Measurements from ENCODE around the gene SLFN13.

The SLFN13 gene

GRCh38 chr17:35486920-35487732 is 38.6 kb upstream of the SLFN13 start:
- DNase-seq (ENCODE audit: low read depth): peak; percentile 80
- TF ChIP-seq CTCF (conservative IDR thresholded peaks at IDR 0.05; ENCODE audit: control insufficient read depth, insufficient read depth, low read depth, low read length): no peak
- H3K4me3 ChIP-seq (ENCODE audit: control insufficient read depth, low read depth, low read length): peak overlapping the region; percentile 54

- H3K4me3 ChIP-seq (ENCODE audit: control insufficient read depth, low read depth, low read length): no peak overlapping the region
- DNase-seq (ENCODE audit: low read depth): no peak
- no peak for TF ChIP-seq CTCF (conservative IDR thresholded peaks at IDR 0.05; ENCODE audit: control insufficient read depth, insufficient read depth, low read depth, low read length)
Observed at GRCh38 chr17:35479271-35479670, 30.7 kb upstream of the SLFN13 start.

GRCh38 chr17:35477248-35477647 is 28.7 kb upstream of the SLFN13 start:
- H3K4me3 ChIP-seq (ENCODE audit: control insufficient read depth, low read depth, low read length): no peak overlapping the region
- DNase-seq (ENCODE audit: low read depth): no peak
- no peak for TF ChIP-seq CTCF (conservative IDR thresholded peaks at IDR 0.05; ENCODE audit: control insufficient read depth, insufficient read depth, low read depth, low read length)

GRCh38 chr17:35476283-35476820 is 27.8 kb upstream of the SLFN13 start:
- no peak for TF ChIP-seq CTCF (conservative IDR thresholded peaks at IDR 0.05; ENCODE audit: control insufficient read depth, insufficient read depth, low read depth, low read length)
- no peak for DNase-seq (ENCODE audit: low read depth)
- no peak overlapping the region for H3K4me3 ChIP-seq (ENCODE audit: control insufficient read depth, low read depth, low read length)

GRCh38 chr17:35468475-35468874 is 19.9 kb upstream of the SLFN13 start:
- TF ChIP-seq CTCF (conservative IDR thresholded peaks at IDR 0.05; ENCODE audit: control insufficient read depth, insufficient read depth, low read depth, low read length): no peak
- H3K4me3 ChIP-seq (ENCODE audit: control insufficient read depth, low read depth, low read length): no peak overlapping the region

GRCh38 chr17:35467824-35468223 is 19.3 kb upstream of the SLFN13 start:
- DNase-seq (ENCODE audit: low read depth): no peak
- no peak for TF ChIP-seq CTCF (conservative IDR thresholded peaks at IDR 0.05; ENCODE audit: control insufficient read depth, insufficient read depth, low read depth, low read length)
- H3K4me3 ChIP-seq (ENCODE audit: control insufficient read depth, low read depth, low read length): no peak overlapping the region

More at GRCh38 chr17:35468475-35468874, 19.9 kb upstream of the SLFN13 start:
- DNase-seq (ENCODE audit: low read depth): no peak

Measured in fibroblast of mammary gland (primary cell).